Activated CD8-positive, alpha-beta memory T cell treated with anti-CD3 and anti-CD28 coated beads, Interleukin-2, amount 10 ng/mL, durations not matched to agents 7 days and 5 days (primary cell): ENCODE data around the gene KAT14. TPM values are rescaled to one million over a fixed set of nuclear protein-coding genes. Genes with fewer than 3 reads are reported as not detected.
"Not testable (repeated sequence)": the region's sequence is repeated elsewhere in the genome, so short reads cannot be mapped to it uniquely, and the experiment has no call there.

Source experiments
- ATAC-seq: fragments of 150-1000 bp; cut with Tn5 transposase; one replicate; pipeline ENCODE4 v1.10.0; 2021; ENCODE audit warnings: moderate library complexity
- CTCF ChIA-PET: fragments of 350-600 bp; sonication (Branson Sonifier 250); formaldehyde crosslinking; loops from one replicate; lab custom pipeline; 2021; ENCODE audit warnings: antibody characterized with exemption; lab: Charles Lee
- DNase-seq: peaks from one replicate; pipeline ENCODE4 v3.0.0-alpha.2; 2020
- H3K27ac Mint-ChIP-seq: one replicate; pipeline ENCODE4 v1.8.0; 2021; ENCODE audit warnings: mild to moderate bottlenecking, mixed read lengths
- H3K27me3 Mint-ChIP-seq: one replicate; pipeline ENCODE4 v1.8.0; 2021; ENCODE audit warnings: mixed read lengths
- H3K36me3 Mint-ChIP-seq: one replicate; pipeline ENCODE4 v1.8.0; 2021; ENCODE audit warnings: mild to moderate bottlenecking, mixed read lengths
- H3K4me1 Mint-ChIP-seq: one replicate; pipeline ENCODE4 v1.8.0; 2021; ENCODE audit warnings: mixed read lengths
- H3K4me3 Mint-ChIP-seq: one replicate; pipeline ENCODE4 v1.8.0; 2021; ENCODE audit warnings: mild to moderate bottlenecking, moderate library complexity, mixed read lengths
- H3K9me3 Mint-ChIP-seq: one replicate; pipeline ENCODE4 v1.8.0; 2022; ENCODE audit warnings: low read depth, mixed read lengths
- total RNA-seq, 2 experiments: library from RNA; stranded (reverse); gene quantifications; one replicate each; pipeline ENCODE4 v1.2.3, GENCODE V29; 2021

KAT14 gene, protein sequence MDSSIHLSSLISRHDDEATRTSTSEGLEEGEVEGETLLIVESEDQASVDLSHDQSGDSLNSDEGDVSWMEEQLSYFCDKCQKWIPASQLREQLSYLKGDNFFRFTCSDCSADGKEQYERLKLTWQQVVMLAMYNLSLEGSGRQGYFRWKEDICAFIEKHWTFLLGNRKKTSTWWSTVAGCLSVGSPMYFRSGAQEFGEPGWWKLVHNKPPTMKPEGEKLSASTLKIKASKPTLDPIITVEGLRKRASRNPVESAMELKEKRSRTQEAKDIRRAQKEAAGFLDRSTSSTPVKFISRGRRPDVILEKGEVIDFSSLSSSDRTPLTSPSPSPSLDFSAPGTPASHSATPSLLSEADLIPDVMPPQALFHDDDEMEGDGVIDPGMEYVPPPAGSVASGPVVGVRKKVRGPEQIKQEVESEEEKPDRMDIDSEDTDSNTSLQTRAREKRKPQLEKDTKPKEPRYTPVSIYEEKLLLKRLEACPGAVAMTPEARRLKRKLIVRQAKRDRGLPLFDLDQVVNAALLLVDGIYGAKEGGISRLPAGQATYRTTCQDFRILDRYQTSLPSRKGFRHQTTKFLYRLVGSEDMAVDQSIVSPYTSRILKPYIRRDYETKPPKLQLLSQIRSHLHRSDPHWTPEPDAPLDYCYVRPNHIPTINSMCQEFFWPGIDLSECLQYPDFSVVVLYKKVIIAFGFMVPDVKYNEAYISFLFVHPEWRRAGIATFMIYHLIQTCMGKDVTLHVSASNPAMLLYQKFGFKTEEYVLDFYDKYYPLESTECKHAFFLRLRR
- total RNA-seq = 10 to 100 TPM; 13.6 to 14.3 TPM

DNA sequence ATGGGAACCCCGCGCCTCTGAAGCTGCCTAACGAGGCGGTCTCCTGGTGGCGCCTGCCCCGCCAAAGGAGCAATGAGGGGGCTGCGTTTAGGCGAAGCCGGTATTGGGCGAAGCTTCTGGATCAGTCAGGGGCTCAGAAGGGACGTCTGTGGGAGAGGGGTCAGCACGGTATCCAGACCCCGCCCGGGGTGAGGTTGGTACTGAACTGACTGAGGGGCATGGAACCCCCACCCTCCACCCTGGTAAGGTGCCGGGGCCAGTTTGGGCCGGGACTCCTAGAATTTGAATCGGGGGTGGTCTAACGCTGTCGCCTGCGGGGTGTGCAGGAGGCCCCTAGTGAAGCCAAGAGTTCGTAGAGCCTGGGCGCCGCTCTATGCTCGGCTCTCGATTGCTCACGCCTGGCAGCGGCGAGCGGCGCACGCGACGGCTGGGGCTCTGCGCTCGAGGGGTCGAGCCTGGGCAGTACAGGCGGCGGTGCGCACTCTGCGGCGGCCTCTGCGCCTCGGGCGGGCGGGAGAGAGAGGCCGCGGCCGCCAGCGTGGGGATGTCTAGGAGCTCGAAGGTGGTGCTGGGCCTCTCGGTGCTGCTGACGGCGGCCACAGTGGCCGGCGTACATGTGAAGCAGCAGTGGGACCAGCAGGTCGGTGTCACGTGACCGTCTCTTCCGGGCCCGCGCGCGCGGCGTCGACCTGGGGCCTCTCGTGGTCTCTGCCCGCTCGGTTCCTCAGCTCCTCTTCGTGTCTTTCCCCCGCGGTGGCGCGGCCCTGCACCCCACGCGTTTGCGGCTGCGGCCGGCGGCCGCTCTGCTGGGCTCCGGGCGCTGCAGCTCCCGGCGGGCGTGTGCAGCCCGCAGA is at the start of gene KAT14, which contains the start of gene PET117:
Gene KAT14 (plus strand): TSS at position 452 of the 854 bp plus-strand sequence. CDS start 4,798 bp downstream, outside the sequence.
Gene PET117 (plus strand): TSS at position 452 of the 854 bp plus-strand sequence. CDS start 93 bp downstream, at position 545.
- Mint-ChIP-seq H3K36me3 (peaks cover 9% of the 10 kb centered on the region), H3K4me3 (peak within 1 kb of the TSS; percentile 84)
- ATAC-seq = peak; percentile 94

DNA sequence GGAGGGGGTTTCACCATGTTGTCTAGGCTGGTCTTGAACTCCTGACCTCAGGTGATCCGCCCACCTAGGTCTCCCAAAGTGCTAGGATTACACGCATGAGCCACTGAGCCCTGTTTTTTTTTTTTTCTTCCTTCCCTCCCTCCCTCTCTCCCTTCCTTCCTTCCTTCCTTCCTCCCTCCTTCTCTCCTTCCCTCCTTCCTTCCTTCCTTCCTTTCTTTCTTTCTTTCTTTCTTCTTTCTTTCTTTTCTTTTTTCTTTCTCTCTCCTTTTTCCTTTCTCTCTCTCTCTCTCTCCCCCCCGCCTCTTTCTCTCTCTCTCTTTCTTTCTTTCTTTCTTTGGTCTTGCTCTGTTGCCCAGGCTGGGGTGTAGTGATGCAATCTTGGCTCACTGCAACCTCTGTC is 49.4 kb upstream of the KAT14 start:
- H3K4me3 Mint-ChIP-seq, H3K27ac Mint-ChIP-seq, H3K27me3 Mint-ChIP-seq, H3K36me3 Mint-ChIP-seq, ATAC-seq, CTCF ChIA-PET, DNase-seq, H3K9me3 Mint-ChIP-seq, H3K4me1 Mint-ChIP-seq: not testable (repeated sequence)

More for the DNA sequence above, at the start of gene KAT14, which contains the start of gene PET117:
- Mint-ChIP-seq H3K27me3 (no peaks in the 10 kb centered on the region), H3K4me1 (peaks cover 27% of the 10 kb centered on the region), H3K27ac (peak within 1 kb of the TSS; percentile 83), H3K9me3 (no peaks in the 10 kb centered on the region)
- CTCF ChIA-PET = interaction anchor here (0.8 to 1.8 kb wide), 3 partner anchors 138 to 171 kb away, joined by 3 to 5 read pairs (median 4); no protein-coding TSS in a partner anchor
- DNase-seq = peak; percentile 92

DNA sequence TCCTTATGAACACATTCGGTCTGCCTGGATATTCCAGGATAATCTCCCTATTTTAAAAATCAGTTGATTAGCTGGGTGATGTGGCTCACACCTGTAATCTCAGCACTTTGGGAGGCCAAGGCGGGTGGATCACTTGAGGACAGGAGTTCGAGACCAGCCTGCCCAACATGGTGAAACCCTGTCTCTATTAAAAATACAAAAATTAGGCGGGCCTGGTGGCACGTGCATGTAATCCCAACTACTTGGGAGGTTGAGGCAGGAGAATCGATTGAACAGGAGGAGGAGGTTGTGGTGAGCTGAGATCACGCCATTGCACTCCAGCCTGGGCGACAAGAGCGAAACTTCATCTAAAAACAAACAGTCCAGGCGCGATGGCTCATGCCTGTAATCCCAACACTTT is 48.8 kb upstream of the KAT14 start:
- H3K27me3 Mint-ChIP-seq, DNase-seq, H3K27ac Mint-ChIP-seq, H3K36me3 Mint-ChIP-seq, H3K4me1 Mint-ChIP-seq, ATAC-seq, H3K9me3 Mint-ChIP-seq, H3K4me3 Mint-ChIP-seq, CTCF ChIA-PET: not testable (repeated sequence)

DNA sequence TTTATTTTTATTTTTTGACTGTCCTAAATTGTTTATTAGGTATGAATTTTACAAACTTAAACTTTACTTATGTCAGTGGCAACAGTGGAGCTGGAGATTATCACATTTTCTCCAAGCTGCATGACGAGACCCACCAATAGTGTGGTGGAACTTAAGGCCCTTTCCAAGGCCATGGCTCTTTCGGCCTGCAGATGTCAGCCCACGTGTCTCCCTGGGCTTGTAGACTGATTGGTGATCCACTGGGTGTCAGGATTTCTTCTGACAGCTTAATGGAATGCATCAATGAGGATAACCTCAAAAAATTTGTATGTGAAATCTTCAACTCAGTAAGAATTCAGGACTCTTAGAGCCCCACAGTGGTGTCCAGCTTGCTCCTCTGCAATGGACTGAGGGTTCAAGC is 47.6 kb upstream of the KAT14 start:
- no peaks in the 10 kb centered on the region for H3K36me3 Mint-ChIP-seq
- no peak overlapping the region for H3K27ac Mint-ChIP-seq
- no peaks in the 10 kb centered on the region for H3K27me3 Mint-ChIP-seq
- DNase-seq = no peak
- no peak overlapping the region for H3K4me3 Mint-ChIP-seq
- no peaks in the 10 kb centered on the region for H3K9me3 Mint-ChIP-seq
- ATAC-seq = no peak
- no peaks in the 10 kb centered on the region for H3K4me1 Mint-ChIP-seq
- CTCF ChIA-PET = no interaction called here

DNA sequence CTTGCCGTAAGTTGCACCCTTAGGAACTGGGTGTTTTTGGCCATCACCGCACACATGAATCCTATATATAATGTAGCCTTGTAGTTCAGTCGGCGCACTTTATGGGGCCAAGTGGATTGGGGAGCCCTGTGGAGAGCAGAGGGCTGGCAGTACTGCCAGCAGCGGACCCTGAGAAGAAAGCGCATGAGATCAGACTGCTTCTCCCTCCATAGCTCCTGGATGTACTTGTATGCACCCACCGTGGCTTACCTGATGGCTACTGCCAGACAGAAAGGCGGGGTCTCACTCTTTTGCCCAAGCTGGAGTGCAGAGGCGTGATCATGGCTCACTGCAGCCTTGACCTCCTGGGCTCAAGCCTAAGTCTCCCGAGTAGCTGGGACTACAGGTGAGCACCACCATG is 47.2 kb upstream of the KAT14 start:
- CTCF ChIA-PET = no interaction called here
- H3K36me3 Mint-ChIP-seq = no peaks in the 10 kb centered on the region

DNA sequence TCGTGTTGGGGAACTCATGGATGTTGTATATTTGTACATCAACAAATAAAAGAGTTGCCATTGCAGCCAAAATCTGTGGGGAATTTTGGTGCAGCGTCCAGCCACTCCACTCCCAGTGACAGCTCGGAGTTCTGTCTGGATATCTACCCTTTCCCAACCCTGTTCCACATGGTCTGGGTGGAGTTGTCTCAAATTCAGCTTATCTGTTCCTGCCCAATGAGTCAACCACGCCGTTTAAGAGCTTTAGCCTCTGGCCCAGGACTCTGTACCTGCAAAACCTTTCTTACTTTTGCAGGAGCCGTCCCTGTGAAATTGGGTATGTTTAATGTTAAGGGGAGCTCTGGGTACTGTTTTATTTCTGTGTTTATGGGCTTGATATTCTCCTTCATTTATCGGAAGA is 46.0 kb upstream of the KAT14 start:
- CTCF ChIA-PET = no interaction called here
- Mint-ChIP-seq H3K4me3 (no peak overlapping the region), H3K27ac (no peak overlapping the region), H3K4me1 (no peaks in the 10 kb centered on the region), H3K36me3 (no peaks in the 10 kb centered on the region), H3K9me3 (no peaks in the 10 kb centered on the region), H3K27me3 (no peaks in the 10 kb centered on the region)
- DNase-seq = no peak
- no peak for ATAC-seq

More for the DNA sequence above, 47.2 kb upstream of the KAT14 start:
- H3K4me1 Mint-ChIP-seq = no peaks in the 10 kb centered on the region
- H3K4me3 Mint-ChIP-seq = no peak overlapping the region
- no peaks in the 10 kb centered on the region for H3K27me3 Mint-ChIP-seq
- no peak for DNase-seq
- H3K9me3 Mint-ChIP-seq = no peaks in the 10 kb centered on the region
- no peak for ATAC-seq
- no peak overlapping the region for H3K27ac Mint-ChIP-seq

DNA sequence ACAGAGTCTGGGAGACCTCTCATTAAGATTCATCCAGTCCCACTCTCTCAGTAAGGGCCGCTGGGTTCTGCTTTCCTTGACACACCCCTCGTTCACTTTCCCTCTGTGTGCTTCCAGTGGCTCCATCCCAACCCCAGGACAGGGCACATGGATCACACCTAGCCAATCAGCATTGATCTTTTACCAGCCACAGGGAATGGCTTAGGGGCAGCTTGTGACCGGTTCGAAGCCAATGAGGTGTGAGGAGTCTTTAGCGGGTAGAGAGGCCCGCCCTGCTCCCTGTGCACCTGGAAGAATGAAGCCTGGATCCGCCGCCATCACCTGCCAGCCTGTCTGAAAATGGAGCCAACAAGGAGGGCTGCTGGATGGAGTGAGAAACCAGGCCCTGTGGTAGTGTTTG is 44.8 kb upstream of the KAT14 start:
- Mint-ChIP-seq H3K9me3 (no peaks in the 10 kb centered on the region), H3K4me1 (no peaks in the 10 kb centered on the region), H3K27me3 (no peaks in the 10 kb centered on the region), H3K27ac (no peak overlapping the region), H3K36me3 (no peaks in the 10 kb centered on the region), H3K4me3 (no peak overlapping the region)
- CTCF ChIA-PET = no interaction called here
- no peak for DNase-seq
- ATAC-seq = no peak

DNA sequence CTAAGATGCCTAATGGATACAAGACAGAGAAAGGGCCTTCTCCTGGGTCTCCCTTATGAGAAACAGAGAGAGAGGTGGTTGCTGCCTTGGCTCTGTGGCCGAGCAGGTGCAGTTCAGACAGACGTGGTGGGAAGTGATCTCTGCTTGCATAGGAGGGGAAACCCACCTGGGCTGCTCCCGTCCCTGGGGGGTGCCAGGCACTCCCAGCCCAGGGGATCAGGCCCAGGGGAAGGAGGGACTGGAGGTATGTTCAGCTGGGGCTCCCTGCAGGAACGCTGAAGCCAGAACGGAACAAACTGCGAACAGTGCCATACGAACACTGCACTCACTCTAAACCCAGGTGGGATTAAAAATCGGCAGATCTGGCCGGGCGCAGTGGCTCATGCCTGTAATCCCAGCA is 44.3 kb upstream of the KAT14 start:
- Mint-ChIP-seq H3K36me3 (no peaks in the 10 kb centered on the region), H3K4me3 (no peak overlapping the region), H3K4me1 (no peaks in the 10 kb centered on the region), H3K27ac (no peak overlapping the region), H3K27me3 (no peaks in the 10 kb centered on the region), H3K9me3 (no peaks in the 10 kb centered on the region)
- CTCF ChIA-PET = no interaction called here
- ATAC-seq (no peak), DNase-seq (no peak)

DNA sequence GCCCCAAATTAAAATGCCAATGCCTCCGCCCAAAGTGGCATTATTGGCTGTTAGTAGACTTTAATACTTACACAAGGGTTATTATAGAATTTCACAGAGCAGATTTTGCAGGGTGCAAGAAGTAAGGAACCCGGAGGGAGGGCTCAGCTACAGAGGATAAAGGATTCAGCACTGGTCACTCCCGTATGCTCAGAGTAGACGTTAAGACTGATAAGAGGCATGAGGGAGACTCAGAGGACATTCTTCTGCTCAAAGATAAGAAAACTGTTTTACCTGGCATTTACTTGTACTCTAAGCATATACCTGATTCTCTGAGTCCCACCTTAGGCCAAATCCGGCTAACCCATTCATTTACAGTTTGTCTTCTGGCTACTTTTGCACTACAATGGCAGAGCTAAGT is 43.5 kb upstream of the KAT14 start:
- Mint-ChIP-seq H3K27ac (no peak overlapping the region), H3K4me1 (no peaks in the 10 kb centered on the region), H3K4me3 (no peak overlapping the region), H3K9me3 (no peaks in the 10 kb centered on the region), H3K27me3 (no peaks in the 10 kb centered on the region), H3K36me3 (no peaks in the 10 kb centered on the region)
- CTCF ChIA-PET = no interaction called here
- DNase-seq (no peak), ATAC-seq (no peak)

DNA sequence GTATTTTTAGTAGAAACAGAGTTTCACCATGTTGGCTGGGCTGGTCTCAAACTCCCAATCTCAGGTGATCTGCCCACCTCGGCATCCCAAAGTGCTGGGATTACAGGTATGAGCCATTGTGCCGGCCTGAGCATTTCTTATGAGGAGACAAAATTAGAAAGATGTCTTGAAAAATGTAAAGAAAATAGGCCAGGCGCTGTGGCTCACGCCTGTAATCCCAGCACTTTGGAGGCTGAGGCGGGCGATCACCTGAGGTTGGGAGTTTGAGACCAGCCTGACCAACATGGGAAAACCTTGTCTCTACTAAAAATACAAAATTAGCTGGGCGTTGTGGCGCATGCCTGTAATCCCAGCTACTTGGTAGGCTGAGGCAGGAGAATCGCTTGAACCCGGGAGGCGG is 37.1 kb upstream of the KAT14 start:
- H3K27ac Mint-ChIP-seq, H3K4me1 Mint-ChIP-seq, ATAC-seq, DNase-seq, H3K9me3 Mint-ChIP-seq, H3K36me3 Mint-ChIP-seq, H3K4me3 Mint-ChIP-seq, CTCF ChIA-PET: not testable (repeated sequence)
- peaks cover 11% of the 10 kb centered on the region for H3K27me3 Mint-ChIP-seq

DNA sequence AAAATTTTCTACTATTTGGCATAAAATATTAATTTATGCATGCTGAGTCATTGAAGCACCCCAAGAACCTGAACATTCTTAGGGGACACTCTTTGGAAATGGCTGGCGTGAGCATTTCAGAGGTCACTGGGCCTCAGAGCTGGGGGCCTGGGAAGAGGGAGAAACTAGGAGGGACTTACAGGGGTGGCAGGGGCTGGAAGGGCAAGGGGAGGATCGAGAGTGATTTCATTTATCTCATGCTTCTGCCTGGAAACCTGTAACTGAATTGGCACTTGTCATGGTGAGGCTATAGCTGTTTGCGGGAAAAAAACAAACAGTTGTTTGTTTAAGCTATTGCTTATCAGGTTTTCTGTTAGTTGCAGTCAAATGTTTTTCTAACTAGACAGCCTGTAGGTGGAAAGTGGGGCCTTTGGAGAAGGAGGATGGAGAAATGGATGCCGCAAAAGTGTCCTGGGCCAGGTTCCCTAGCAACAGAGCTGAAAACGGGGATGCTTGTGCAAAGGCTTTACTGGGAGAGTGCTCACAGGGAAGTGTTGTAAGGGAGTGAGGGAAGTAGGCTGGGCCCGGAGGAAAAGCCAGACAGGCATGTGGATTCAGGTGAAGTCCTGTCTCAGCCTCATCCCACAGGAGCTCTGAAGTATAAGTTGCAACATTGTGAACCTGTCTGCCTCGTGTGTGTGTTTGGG is 36.4 kb upstream of the KAT14 start:
- Mint-ChIP-seq H3K27ac (no peak overlapping the region), H3K4me3 (no peak overlapping the region), H3K4me1 (no peaks in the 10 kb centered on the region), H3K9me3 (no peaks in the 10 kb centered on the region), H3K36me3 (no peaks in the 10 kb centered on the region), H3K27me3 (peaks cover 11% of the 10 kb centered on the region)
- ATAC-seq (no peak), DNase-seq (no peak)
- CTCF ChIA-PET = no interaction called here

DNA sequence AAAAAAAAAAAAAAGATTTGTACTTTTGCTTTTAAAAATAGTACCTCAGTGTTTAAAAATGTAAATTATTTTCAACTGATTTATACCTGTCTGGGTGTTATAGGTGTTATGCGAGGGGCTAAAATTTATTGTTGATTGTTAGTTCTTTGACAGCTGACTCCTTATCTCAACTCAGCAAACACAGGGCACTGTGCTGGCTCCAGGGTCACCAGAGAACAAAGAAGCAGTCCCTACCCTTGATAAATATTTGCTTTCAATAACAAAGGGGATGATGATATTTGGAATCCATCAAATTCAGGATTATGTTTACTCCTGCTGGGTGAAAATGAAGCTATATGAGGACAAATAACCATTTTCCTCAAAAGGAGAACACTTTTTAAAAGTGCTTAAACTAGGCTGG is 34.2 kb upstream of the KAT14 start:
- CTCF ChIA-PET = no interaction called here
- Mint-ChIP-seq H3K9me3 (no peaks in the 10 kb centered on the region), H3K4me1 (no peaks in the 10 kb centered on the region), H3K27ac (no peak overlapping the region), H3K36me3 (no peaks in the 10 kb centered on the region), H3K27me3 (peaks cover 18% of the 10 kb centered on the region), H3K4me3 (no peak overlapping the region)
- no peak for ATAC-seq
- no peak for DNase-seq

DNA sequence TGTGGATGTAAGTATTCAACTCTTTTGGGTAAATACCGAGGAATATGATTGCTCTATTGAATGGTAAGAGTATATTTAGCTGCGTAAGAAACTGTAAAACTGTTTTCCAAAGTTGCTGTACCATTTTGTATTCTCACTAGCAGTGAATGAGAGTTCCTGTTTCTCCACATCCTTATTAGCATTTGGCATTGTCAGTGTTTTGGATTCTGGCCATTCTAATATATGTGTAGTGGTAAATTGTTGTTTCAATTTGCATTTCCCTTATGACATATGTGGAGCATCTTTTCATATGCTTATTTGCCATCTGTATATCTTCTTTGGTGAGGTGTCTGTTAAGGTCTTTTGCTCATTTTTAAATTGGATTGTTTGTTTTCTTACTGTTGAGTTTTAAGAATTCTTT is 29.3 kb upstream of the KAT14 start:
- no peaks in the 10 kb centered on the region for H3K4me1 Mint-ChIP-seq
- H3K9me3 Mint-ChIP-seq = no peaks in the 10 kb centered on the region
- DNase-seq = no peak
- no peak overlapping the region for H3K27ac Mint-ChIP-seq
- no peak for ATAC-seq
- CTCF ChIA-PET = no interaction called here
- no peaks in the 10 kb centered on the region for H3K36me3 Mint-ChIP-seq
- H3K4me3 Mint-ChIP-seq = no peak overlapping the region
- peaks cover 17% of the 10 kb centered on the region for H3K27me3 Mint-ChIP-seq
